GM21825 (cell line): ENCODE results near the gene MMP24.
"Not testable (repeated sequence)": the region's sequence is repeated elsewhere in the genome, so short reads cannot be mapped to it uniquely, and the experiment has no call there.

Source experiments
- ATAC-seq: cut with Tn5 transposase; IDR thresholded peaks from one replicate; pipeline ENCODE4 v1.9.1; 2021; ENCODE audit warnings: mild to moderate bottlenecking, moderate library complexity; ENCODE audit not compliant: unreplicated experiment

MMP24 gene

GRCh38 chr20:35305682-35306556, 79.4 kb downstream of the MMP24 start:
- no peak for ATAC-seq

GRCh38 chr20:35306931-35307517, 80.5 kb downstream of the MMP24 start:
- no peak for ATAC-seq

GRCh38 chr20:35307666-35308653, 81.5 kb downstream of the MMP24 start:
- ATAC-seq: no peak

- no peak for ATAC-seq
Measured at GRCh38 chr20:35311409-35311808, 84.9 kb downstream of the MMP24 start.

- no peak for ATAC-seq
Measured at GRCh38 chr20:35311822-35312221, 85.3 kb downstream of the MMP24 start.

- no peak for ATAC-seq
Measured at GRCh38 chr20:35312318-35312717, 85.8 kb downstream of the MMP24 start.

GRCh38 chr20:35314816-35315631, 88.5 kb downstream of the MMP24 start:
- no peak for ATAC-seq

GRCh38 chr20:35315632-35316020, 89.1 kb downstream of the MMP24 start:
- ATAC-seq: not testable (repeated sequence)

- ATAC-seq: no peak
Measured at GRCh38 chr20:35316086-35316485, 89.6 kb downstream of the MMP24 start.

- ATAC-seq: no peak
Measured at GRCh38 chr20:35317416-35318210, 91.1 kb downstream of the MMP24 start.

GRCh38 chr20:35318502-35319157, 92.1 kb downstream of the MMP24 start:
- ATAC-seq: no peak

- ATAC-seq: no peak
Measured at GRCh38 chr20:35319192-35319870, 92.8 kb downstream of the MMP24 start.

GRCh38 chr20:35319871-35320197, 93.3 kb downstream of the MMP24 start:
- ATAC-seq: no peak

- ATAC-seq: no peak
Measured at GRCh38 chr20:35320396-35321126, 94.1 kb downstream of the MMP24 start.

GRCh38 chr20:35325401-35325800, 98.9 kb downstream of the MMP24 start:
- no peak for ATAC-seq

GRCh38 chr20:35326021-35326739, 99.7 kb downstream of the MMP24 start:
- no peak for ATAC-seq
